Uterus (tissue), 2 donors: ENCODE results near the gene TXK.

ENCODE experiments used
- POLR2A ChIP-seq, 2 donors: fragments of 450-650 bp; IDR thresholded peaks; one replicate each; pipeline ENCODE4 v1.6.1; 2016; ENCODE audit warnings: antibody characterized with exemption in 2 of 2, mild to moderate bottlenecking in 1 of 2, moderate library complexity in 1 of 2
- TF ChIP-seq, protein P1 (sequence below), 4 experiments: fragments of 200-600 bp in 2 of 4; fragments of 450-650 bp in 2 of 4; sonication (generic) in 2 of 4; IDR thresholded peaks; one replicate each; pipeline ENCODE4 v1.5.1; 2016 to 2019; ENCODE audit warnings: antibody characterized with exemption in 4 of 4, mild to moderate bottlenecking in 2 of 4, moderate library complexity in 1 of 4

DNA sequence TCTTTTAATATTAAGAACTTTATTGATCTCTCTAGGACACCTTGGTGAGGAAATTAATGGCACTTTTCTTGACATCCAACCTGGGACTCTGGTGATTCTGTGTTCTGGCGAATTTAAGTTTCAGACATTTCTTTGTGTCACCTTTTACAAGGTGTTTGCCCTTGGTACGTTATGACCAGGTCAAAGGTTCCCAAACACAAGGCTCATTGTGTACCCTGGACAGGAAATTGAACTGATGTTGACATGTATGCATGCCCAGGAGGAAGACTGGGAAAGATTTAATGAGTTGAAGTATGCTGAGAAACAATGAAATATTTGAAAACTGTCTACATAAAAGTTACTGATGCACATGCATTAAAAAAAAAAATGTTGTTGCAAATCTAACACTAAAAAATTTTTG lies 95.4 kb downstream of the TXK start:
- TF ChIP-seq, protein P1, sequence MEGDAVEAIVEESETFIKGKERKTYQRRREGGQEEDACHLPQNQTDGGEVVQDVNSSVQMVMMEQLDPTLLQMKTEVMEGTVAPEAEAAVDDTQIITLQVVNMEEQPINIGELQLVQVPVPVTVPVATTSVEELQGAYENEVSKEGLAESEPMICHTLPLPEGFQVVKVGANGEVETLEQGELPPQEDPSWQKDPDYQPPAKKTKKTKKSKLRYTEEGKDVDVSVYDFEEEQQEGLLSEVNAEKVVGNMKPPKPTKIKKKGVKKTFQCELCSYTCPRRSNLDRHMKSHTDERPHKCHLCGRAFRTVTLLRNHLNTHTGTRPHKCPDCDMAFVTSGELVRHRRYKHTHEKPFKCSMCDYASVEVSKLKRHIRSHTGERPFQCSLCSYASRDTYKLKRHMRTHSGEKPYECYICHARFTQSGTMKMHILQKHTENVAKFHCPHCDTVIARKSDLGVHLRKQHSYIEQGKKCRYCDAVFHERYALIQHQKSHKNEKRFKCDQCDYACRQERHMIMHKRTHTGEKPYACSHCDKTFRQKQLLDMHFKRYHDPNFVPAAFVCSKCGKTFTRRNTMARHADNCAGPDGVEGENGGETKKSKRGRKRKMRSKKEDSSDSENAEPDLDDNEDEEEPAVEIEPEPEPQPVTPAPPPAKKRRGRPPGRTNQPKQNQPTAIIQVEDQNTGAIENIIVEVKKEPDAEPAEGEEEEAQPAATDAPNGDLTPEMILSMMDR (IDR thresholded peaks at IDR 0.05), result no peak
- TF ChIP-seq POLR2A (IDR thresholded peaks at IDR 0.05), result no peak
